ENCODE results near the gene ABHD17C. TPM values are rescaled to one million over a fixed set of nuclear protein-coding genes. Genes with fewer than 3 reads are reported as not detected.

Gene ABHD17C
- total and polyA plus RNA-seq, 2 of the 8 experiments (the other 6 are each of a cell fraction or from before 2014, with no cell fraction given), result 20.2 to 29.8 TPM

DNA sequence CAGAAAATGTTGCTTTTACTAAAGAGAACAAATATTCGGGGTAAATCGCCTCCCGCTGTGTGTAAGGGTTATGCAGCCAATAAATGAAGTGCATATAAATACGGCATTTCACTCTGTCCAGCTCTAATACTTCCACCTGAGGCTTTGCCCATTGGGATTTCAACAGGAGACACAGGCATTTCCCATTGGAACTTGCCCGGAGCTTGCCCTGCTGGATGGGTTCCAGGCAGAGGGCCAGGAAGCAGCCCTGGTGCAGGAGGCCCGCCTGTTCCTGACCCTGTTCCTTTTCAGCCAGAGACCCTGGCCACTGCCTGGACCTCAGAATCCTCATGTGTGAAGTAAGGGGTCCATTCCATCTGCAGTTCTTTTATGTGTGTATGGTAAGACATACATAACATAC is 66.6 kb downstream of the ABHD17C start:
- Histone ChIP-seq H3K4ac (replicated peaks; ENCODE audit: insufficient read length, low read depth, low read length) (no peak overlapping the region), H3K36me3 (ENCODE audit: control insufficient read depth in 2 of 4, insufficient read depth in 4 of 4, low read length in 3 of 4) (no peaks in the 10 kb centered on the region), H3K23me2 (ENCODE audit: low read depth, low read length) (no peaks in the 10 kb centered on the region), H2BK15ac (ENCODE audit: low read length) (no peak overlapping the region), H2BK20ac (ENCODE audit: low read length) (no peak overlapping the region), H3K79me1 (ENCODE audit: low read depth, low read length) (no peaks in the 10 kb centered on the region), H4K8ac (ENCODE audit: extremely low read depth, insufficient read depth, low read length) (no peak overlapping the region), H3K79me2 (ENCODE audit: control insufficient read depth in 1 of 2, insufficient read depth in 2 of 2, low read length in 2 of 2) (no peaks in the 10 kb centered on the region), H4K91ac (replicated peaks; ENCODE audit: insufficient read length, low read length) (no peak overlapping the region), H3K4me3 (ENCODE audit: extremely low read depth in 1 of 4, insufficient read depth in 2 of 4, low read depth in 3 of 4, low read length in 4 of 4) (no peak overlapping the region), H2BK12ac (ENCODE audit: low read depth, low read length) (no peak overlapping the region), H3K9ac (replicated peaks in 1 of 4; ENCODE audit: extremely low read depth in 1 of 4, low read depth in 3 of 4, low read length in 3 of 4) (no peak overlapping the region), H3K23ac (ENCODE audit: insufficient read length) (no peak overlapping the region), H2AFZ (ENCODE audit: low read length) (no peak overlapping the region), H2BK120ac (replicated peaks; ENCODE audit: low read depth, low read length) (no peak overlapping the region), H3K56ac (replicated peaks; ENCODE audit: insufficient read length, low read depth, low read length) (no peak overlapping the region), H3K14ac (ENCODE audit: insufficient read length) (no peak overlapping the region), H3K9me3 (ENCODE audit: insufficient read depth in 2 of 2, low read depth in 1 of 2, low read length in 1 of 2) (no peaks in the 10 kb centered on the region), H4K5ac (ENCODE audit: insufficient read length, low read depth, low read length) (no peak overlapping the region), H4K20me1 (replicated peaks in 1 of 2; ENCODE audit: control insufficient read depth in 1 of 2, insufficient read depth in 2 of 2, low read length in 2 of 2) (no peaks in the 10 kb centered on the region), H3K4me1 (replicated peaks in 1 of 4; ENCODE audit: control insufficient read depth in 3 of 4, insufficient read depth in 4 of 4, low read length in 3 of 4) (no peaks in the 10 kb centered on the region), H3K4me2 (ENCODE audit: insufficient read depth in 1 of 2, low read depth in 2 of 2, low read length in 2 of 2) (no peak overlapping the region), H2AK5ac (ENCODE audit: low read depth, low read length) (no peak overlapping the region), H2BK5ac (ENCODE audit: low read depth, low read length) (no peak overlapping the region), H3K27ac (ENCODE audit: low read depth, low read length) (no peak overlapping the region), H3K18ac (ENCODE audit: extremely low read depth, low read length) (no peak overlapping the region), H3K27me3 (replicated peaks in 1 of 4; ENCODE audit: control insufficient read depth in 3 of 4, extremely low read depth in 1 of 4, insufficient read depth in 3 of 4, low read length in 3 of 4) (no peaks in the 10 kb centered on the region)
- POLR2A ChIA-PET (ENCODE audit: partially characterized antibody), result interaction anchor here (1.5 to 1.7 kb wide), 2 partner anchors 66 to 282 kb away, joined by 3 read pairs; partner anchors contain the start of gene ABHD17C
- no peak for FAIRE-seq
- no peak for DNase-seq (ENCODE audit: low read depth in 1 of 2, low spot score in 2 of 2)
- 90% methylated on average over 6 of the region's 6 CpGs; no CpG with 5 or more reads in 1 of the 2 experiments for WGBS, 2 experiments (ENCODE audit: extremely low coverage in 1 of 2, insufficient coverage in 1 of 2, insufficient read length in 1 of 2, insufficient replicate concordance in 2 of 2, low coverage in 1 of 2, low lambda C conversion rate in 2 of 2, missing lambda C conversion rate in 1 of 2)
- TF ChIP-seq, protein P1, sequence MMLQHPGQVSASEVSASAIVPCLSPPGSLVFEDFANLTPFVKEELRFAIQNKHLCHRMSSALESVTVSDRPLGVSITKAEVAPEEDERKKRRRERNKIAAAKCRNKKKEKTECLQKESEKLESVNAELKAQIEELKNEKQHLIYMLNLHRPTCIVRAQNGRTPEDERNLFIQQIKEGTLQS (IDR thresholded peaks at IDR 0.05; ENCODE audit: insufficient read depth, low read depth, low read length), result no peak
- TF ChIP-seq NRF1 (IDR thresholded peaks at IDR 0.05; ENCODE audit: low read depth, low read length), result no peak
- TF ChIP-seq, protein P2, sequence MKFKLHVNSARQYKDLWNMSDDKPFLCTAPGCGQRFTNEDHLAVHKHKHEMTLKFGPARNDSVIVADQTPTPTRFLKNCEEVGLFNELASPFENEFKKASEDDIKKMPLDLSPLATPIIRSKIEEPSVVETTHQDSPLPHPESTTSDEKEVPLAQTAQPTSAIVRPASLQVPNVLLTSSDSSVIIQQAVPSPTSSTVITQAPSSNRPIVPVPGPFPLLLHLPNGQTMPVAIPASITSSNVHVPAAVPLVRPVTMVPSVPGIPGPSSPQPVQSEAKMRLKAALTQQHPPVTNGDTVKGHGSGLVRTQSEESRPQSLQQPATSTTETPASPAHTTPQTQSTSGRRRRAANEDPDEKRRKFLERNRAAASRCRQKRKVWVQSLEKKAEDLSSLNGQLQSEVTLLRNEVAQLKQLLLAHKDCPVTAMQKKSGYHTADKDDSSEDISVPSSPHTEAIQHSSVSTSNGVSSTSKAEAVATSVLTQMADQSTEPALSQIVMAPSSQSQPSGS (IDR thresholded peaks at IDR 0.05; ENCODE audit: low read length), result no peak
- no peak for TF ChIP-seq KDM4A (IDR thresholded peaks at IDR 0.05; ENCODE audit: low read depth, low read length, severe bottlenecking)
- TF ChIP-seq SUZ12 (IDR thresholded peaks at IDR 0.05; ENCODE audit: low read length), result no peak
- CTCF ChIA-PET (ENCODE audit: partially characterized antibody), result interaction anchor here (0.6 to 1.0 kb wide), 3 partner anchors 12 to 194 kb away, joined by 3 read pairs; no protein-coding TSS in a partner anchor

Measured in H1 (cell line).